ENCODE data around the gene SEC61A2. TPM values are rescaled to one million over a fixed set of nuclear protein-coding genes. Genes with fewer than 3 reads are reported as not detected.

The SEC61A2 gene
- total and polyA plus RNA-seq, 10 of the 15 experiments (the other 5 are each of a cell fraction or from before 2014, with no cell fraction given) = 3.0 to 36.2 (median 8.6) TPM

DNA sequence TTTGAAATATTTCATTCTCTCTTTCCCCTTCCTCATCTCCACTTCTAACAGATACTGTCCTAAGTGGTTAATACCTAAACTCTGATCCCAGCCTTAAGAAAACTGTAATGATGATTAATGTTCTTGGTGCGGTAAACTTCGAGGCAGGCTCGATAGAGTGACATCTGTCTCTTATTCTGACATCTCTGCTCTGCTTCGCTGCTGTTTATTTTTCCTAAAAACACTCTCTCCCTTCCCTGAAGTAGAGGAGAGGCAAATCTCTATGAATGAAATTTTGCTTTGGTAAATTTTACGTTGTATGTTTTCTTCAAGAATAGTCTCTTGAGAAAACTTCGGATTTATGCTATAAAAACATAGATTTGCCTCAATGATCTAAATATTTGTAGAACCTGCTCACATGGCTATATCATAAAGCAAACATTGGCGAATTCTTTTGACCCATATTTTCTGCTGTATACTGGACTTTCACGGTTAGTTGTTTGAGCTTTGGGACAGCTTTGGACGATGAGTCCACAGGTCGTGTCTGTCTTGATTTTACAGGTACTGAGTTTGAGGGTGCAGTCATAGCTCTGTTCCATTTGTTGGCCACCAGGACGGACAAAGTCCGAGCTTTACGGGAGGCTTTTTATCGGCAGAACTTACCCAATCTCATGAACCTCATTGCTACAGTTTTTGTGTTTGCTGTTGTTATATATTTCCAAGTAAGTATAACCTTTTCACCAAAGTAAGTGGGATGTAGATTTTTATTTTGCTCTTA lies 27.1 kb downstream of the SEC61A2 start (continued):
- TF ChIP-seq, protein P1, sequence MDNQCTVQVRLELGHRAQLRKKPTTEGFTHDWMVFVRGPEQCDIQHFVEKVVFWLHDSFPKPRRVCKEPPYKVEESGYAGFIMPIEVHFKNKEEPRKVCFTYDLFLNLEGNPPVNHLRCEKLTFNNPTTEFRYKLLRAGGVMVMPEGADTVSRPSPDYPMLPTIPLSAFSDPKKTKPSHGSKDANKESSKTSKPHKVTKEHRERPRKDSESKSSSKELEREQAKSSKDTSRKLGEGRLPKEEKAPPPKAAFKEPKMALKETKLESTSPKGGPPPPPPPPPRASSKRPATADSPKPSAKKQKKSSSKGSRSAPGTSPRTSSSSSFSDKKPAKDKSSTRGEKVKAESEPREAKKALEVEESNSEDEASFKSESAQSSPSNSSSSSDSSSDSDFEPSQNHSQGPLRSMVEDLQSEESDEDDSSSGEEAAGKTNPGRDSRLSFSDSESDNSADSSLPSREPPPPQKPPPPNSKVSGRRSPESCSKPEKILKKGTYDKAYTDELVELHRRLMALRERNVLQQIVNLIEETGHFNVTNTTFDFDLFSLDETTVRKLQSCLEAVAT (IDR thresholded peaks at IDR 0.05) = no peak
- TF ChIP-seq, protein P2, sequence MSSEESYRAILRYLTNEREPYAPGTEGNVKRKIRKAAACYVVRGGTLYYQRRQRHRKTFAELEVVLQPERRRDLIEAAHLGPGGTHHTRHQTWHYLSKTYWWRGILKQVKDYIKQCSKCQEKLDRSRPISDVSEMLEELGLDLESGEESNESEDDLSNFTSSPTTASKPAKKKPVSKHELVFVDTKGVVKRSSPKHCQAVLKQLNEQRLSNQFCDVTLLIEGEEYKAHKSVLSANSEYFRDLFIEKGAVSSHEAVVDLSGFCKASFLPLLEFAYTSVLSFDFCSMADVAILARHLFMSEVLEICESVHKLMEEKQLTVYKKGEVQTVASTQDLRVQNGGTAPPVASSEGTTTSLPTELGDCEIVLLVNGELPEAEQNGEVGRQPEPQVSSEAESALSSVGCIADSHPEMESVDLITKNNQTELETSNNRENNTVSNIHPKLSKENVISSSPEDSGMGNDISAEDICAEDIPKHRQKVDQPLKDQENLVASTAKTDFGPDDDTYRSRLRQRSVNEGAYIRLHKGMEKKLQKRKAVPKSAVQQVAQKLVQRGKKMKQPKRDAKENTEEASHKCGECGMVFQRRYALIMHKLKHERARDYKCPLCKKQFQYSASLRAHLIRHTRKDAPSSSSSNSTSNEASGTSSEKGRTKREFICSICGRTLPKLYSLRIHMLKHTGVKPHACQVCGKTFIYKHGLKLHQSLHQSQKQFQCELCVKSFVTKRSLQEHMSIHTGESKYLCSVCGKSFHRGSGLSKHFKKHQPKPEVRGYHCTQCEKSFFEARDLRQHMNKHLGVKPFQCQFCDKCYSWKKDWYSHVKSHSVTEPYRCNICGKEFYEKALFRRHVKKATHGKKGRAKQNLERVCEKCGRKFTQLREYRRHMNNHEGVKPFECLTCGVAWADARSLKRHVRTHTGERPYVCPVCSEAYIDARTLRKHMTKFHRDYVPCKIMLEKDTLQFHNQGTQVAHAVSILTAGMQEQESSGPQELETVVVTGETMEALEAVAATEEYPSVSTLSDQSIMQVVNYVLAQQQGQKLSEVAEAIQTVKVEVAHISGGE (CRISPR knock-in tag; IDR thresholded peaks at IDR 0.05) = no peak
- TF ChIP-seq SMC3 (IDR thresholded peaks at IDR 0.05; ENCODE audit: borderline replicate concordance, low read length) = no peak
- TF ChIP-seq BHLHE40 (IDR thresholded peaks at IDR 0.05; ENCODE audit: borderline replicate concordance in 1 of 2, low read depth in 2 of 2, low read length in 1 of 2) = no peak
- TF ChIP-seq CEBPB (IDR thresholded peaks at IDR 0.05; ENCODE audit: borderline replicate concordance in 1 of 2, low read depth in 2 of 2, low read length in 2 of 2) = no peak
- TF ChIP-seq MYC (IDR thresholded peaks at IDR 0.05; ENCODE audit: insufficient read depth, insufficient read length, insufficient replicate concordance, low read length, severe bottlenecking) = no peak
- no peak for TF ChIP-seq MEF2B (IDR thresholded peaks at IDR 0.05; ENCODE audit: partially characterized antibody, poor library complexity, severe bottlenecking)
- no peak for TF ChIP-seq ZNF384 (IDR thresholded peaks at IDR 0.05; ENCODE audit: borderline replicate concordance, low read depth, low read length)
- no peak for TF ChIP-seq POU2F2 (IDR thresholded peaks at IDR 0.05; ENCODE audit: borderline replicate concordance, low read depth, low read length)
- no peak for TF ChIP-seq KLF5 (IDR thresholded peaks at IDR 0.05; ENCODE audit: partially characterized antibody)
- no peak for TF ChIP-seq DPF2 (IDR thresholded peaks at IDR 0.05)
